Neural progenitor cell (in vitro differentiated cells): ENCODE data around the gene TANC1.

ENCODE experiments used
- CTCF ChIP-seq: fragments of 200-600 bp; sonication (generic); IDR thresholded peaks from 2 replicates; pipeline ENCODE4 v1.5.1; 2017; ENCODE audit warnings: antibody characterized with exemption, mild to moderate bottlenecking
- EZH2 ChIP-seq: fragments of 200-600 bp; sonication (generic); IDR thresholded peaks from 2 replicates; pipeline ENCODE4 v1.6.1; 2017; ENCODE audit warnings: antibody characterized with exemption, mild to moderate bottlenecking, moderate library complexity
- EZH2phosphoT487 ChIP-seq: fragments of 200-600 bp; sonication (generic); IDR thresholded peaks from 2 replicates; pipeline ENCODE4 v1.6.1; 2017; ENCODE audit warnings: antibody characterized with exemption

GRCh38 chr2:159174759-159175158 is 206.3 kb downstream of the TANC1 start:
- TF ChIP-seq EZH2 (no peak), CTCF (no peak), EZH2phosphoT487 (no peak)
